ENCODE data around the gene KDM5C. TPM values are rescaled to one million over a fixed set of nuclear protein-coding genes. Genes with fewer than 3 reads are reported as not detected.

KDM5C gene
- polyA plus RNA-seq, 1 donor from 2014 or later: 67.8 TPM

- no peaks in the 10 kb centered on the region for H3K9me2 ChIP-seq (ENCODE audit: insufficient read depth, low read length)
- H3K36me3 ChIP-seq (ENCODE audit: insufficient read depth, low read length): no peaks in the 10 kb centered on the region
- no peaks in the 10 kb centered on the region for H3K79me2 ChIP-seq (replicated peaks; ENCODE audit: insufficient read depth, low read length)
- no peaks in the 10 kb centered on the region for H3K9me3 ChIP-seq (ENCODE audit: low read length)
- H2AFZ ChIP-seq (ENCODE audit: low read depth, low read length): no peak overlapping the region
- no peak overlapping the region for H3K9ac ChIP-seq (ENCODE audit: low read length)
- H4K20me1 ChIP-seq (ENCODE audit: insufficient read depth): no peaks in the 10 kb centered on the region
- TF ChIP-seq MXI1 (conservative IDR thresholded peaks at IDR 0.05; ENCODE audit: poor library complexity, severe bottlenecking) (no peak), EP300 (conservative IDR thresholded peaks at IDR 0.05; ENCODE audit: poor library complexity, severe bottlenecking) (no peak), REST (IDR thresholded peaks at IDR 0.05; ENCODE audit: borderline replicate concordance) (no peak), POLR2AphosphoS5 (IDR thresholded peaks at IDR 0.05) (no peak), SMC3 (conservative IDR thresholded peaks at IDR 0.05; ENCODE audit: poor library complexity) (no peak), CTCF (IDR thresholded peaks at IDR 0.05; ENCODE audit: poor library complexity, severe bottlenecking) (no peak), EZH2 (IDR thresholded peaks at IDR 0.05; ENCODE audit: borderline replicate concordance, insufficient read depth, low read length, poor library complexity, severe bottlenecking) (no peak), RAD21 (conservative IDR thresholded peaks at IDR 0.05) (no peak), TAF1 (IDR thresholded peaks at IDR 0.05; ENCODE audit: low read depth) (no peak)
- no peak overlapping the region for H3K4me2 ChIP-seq (ENCODE audit: low read length)
- no peaks in the 10 kb centered on the region for H3K27me3 ChIP-seq (ENCODE audit: insufficient read depth, low read depth, low read length)
- H3K27ac ChIP-seq (ENCODE audit: low read length): no peak overlapping the region
- H3K4me3 ChIP-seq (ENCODE audit: low read length): no peak overlapping the region
- no peaks in the 10 kb centered on the region for H3F3A ChIP-seq (ENCODE audit: insufficient read depth, low read length, poor library complexity, severe bottlenecking)
Observed at GRCh38 chrX:53235566-53235965, 10.6 kb upstream of the KDM5C start.

GRCh38 chrX:53234484-53234883 is 9.5 kb upstream of the KDM5C start:
- Histone ChIP-seq H3K9ac (ENCODE audit: low read length) (no peak overlapping the region), H3K4me3 (ENCODE audit: low read length) (no peak overlapping the region), H3K4me2 (ENCODE audit: low read length) (no peak overlapping the region), H3K9me2 (ENCODE audit: insufficient read depth, low read length) (no peaks in the 10 kb centered on the region), H3K36me3 (ENCODE audit: insufficient read depth, low read length) (no peaks in the 10 kb centered on the region), H3K27me3 (ENCODE audit: insufficient read depth, low read depth, low read length) (no peaks in the 10 kb centered on the region), H3K79me2 (replicated peaks; ENCODE audit: insufficient read depth, low read length) (no peaks in the 10 kb centered on the region), H4K20me1 (ENCODE audit: insufficient read depth) (no peaks in the 10 kb centered on the region), H3K27ac (ENCODE audit: low read length) (no peak overlapping the region), H2AFZ (ENCODE audit: low read depth, low read length) (no peak overlapping the region), H3K9me3 (ENCODE audit: low read length) (no peaks in the 10 kb centered on the region), H3F3A (ENCODE audit: insufficient read depth, low read length, poor library complexity, severe bottlenecking) (no peaks in the 10 kb centered on the region)
- TF ChIP-seq MXI1 (conservative IDR thresholded peaks at IDR 0.05; ENCODE audit: poor library complexity, severe bottlenecking): no peak
- TF ChIP-seq REST (IDR thresholded peaks at IDR 0.05; ENCODE audit: borderline replicate concordance): no peak
- no peak for TF ChIP-seq SMC3 (conservative IDR thresholded peaks at IDR 0.05; ENCODE audit: poor library complexity)
- TF ChIP-seq RAD21 (conservative IDR thresholded peaks at IDR 0.05): no peak
- no peak for TF ChIP-seq TAF1 (IDR thresholded peaks at IDR 0.05; ENCODE audit: low read depth)
- no peak for TF ChIP-seq EZH2 (IDR thresholded peaks at IDR 0.05; ENCODE audit: borderline replicate concordance, insufficient read depth, low read length, poor library complexity, severe bottlenecking)
- no peak for TF ChIP-seq CTCF (IDR thresholded peaks at IDR 0.05; ENCODE audit: poor library complexity, severe bottlenecking)
- TF ChIP-seq EP300 (conservative IDR thresholded peaks at IDR 0.05; ENCODE audit: poor library complexity, severe bottlenecking): no peak
- no peak for TF ChIP-seq POLR2AphosphoS5 (IDR thresholded peaks at IDR 0.05)

Measured in neural cell (in vitro differentiated cells).